Esophagus squamous epithelium (tissue), 5 donors: ENCODE measurements around the gene TTC13. TPM values are rescaled to one million over a fixed set of nuclear protein-coding genes. Genes with fewer than 3 reads are reported as not detected.

Source experiments
- DNase-seq: peaks from one replicate; lab custom pipeline; 2025; lab: John Stamatoyannopoulos, UW
- H3K27ac ChIP-seq, 4 donors: fragments of 200-600 bp; sonication (generic); one replicate each; pipeline ENCODE4 v1.5.1; 2016 to 2019; ENCODE audit warnings: mild to moderate bottlenecking in 1 of 4
- H3K27me3 ChIP-seq, 4 donors: fragments of 200-600 bp; sonication (generic); 1 replicate in 3 of 4; 2 replicates in 1 of 4; pipeline versions ENCODE4 v1.5.1 to v1.6.0; 2017 to 2021; ENCODE audit warnings: antibody characterized with exemption in 1 of 4
- H3K36me3 ChIP-seq, 3 donors: fragments of 200-600 bp; sonication (generic); one replicate each; pipeline ENCODE4 v1.5.1; 2016 to 2019
- H3K4me1 ChIP-seq, 3 donors: fragments of 200-600 bp; sonication (generic); one replicate each; pipeline ENCODE4 v1.5.1; 2017 to 2019
- H3K4me3 ChIP-seq, 4 donors: fragments of 200-600 bp; sonication (generic); 1 replicate in 3 of 4; 2 replicates in 1 of 4; pipeline ENCODE4 v1.5.1; 2016 to 2019; ENCODE audit warnings: mild to moderate bottlenecking in 2 of 4, moderate library complexity in 1 of 4
- H3K9me3 ChIP-seq, 3 donors: fragments of 200-600 bp; sonication (generic); one replicate each; pipeline ENCODE4 v1.5.1; 2016 to 2019
- CTCF ChIP-seq, 6 experiments: fragments of 450-650 bp in 4 of 6; fragments of 200-600 bp in 2 of 6; sonication (generic) in 2 of 6; IDR thresholded peaks; one replicate each; pipeline ENCODE4 v1.5.1; 2016 to 2019; ENCODE audit warnings: antibody characterized with exemption in 6 of 6, mild to moderate bottlenecking in 4 of 6, moderate library complexity in 4 of 6
- POLR2A ChIP-seq, 4 donors: fragments of 450-650 bp; IDR thresholded peaks; one replicate each; pipeline ENCODE4 v1.6.1; 2017; ENCODE audit warnings: antibody characterized with exemption in 4 of 4, mild to moderate bottlenecking in 4 of 4, moderate library complexity in 3 of 4
- WGBS, 2 donors: methylation state at CpG; one replicate each; pipeline ENCODE4 v1.1.5; 2018; 5-methylcytosine and 5-hydroxymethylcytosine counted together
- intact Hi-C: fragments of 100-400 bp; cut with DNase I; formaldehyde crosslinking; loops from one replicate; pipeline ENCODE4 v1.15.0; 2022
- total RNA-seq, 4 donors: library from RNA; depleted of rRNA; stranded (reverse); fragments of >200 nt; gene quantifications; one replicate each; pipeline ENCODE4 v1.1.0, GENCODE V29; 2016
- donor health status: DM: yes; HTN: yes; CAD: no.

Gene TTC13
- total RNA-seq, 4 donors from 2014 or later: 7.7 to 18.0 (median 11.3) TPM

GRCh38 chr1:230983811-230984210 lies 5.2 kb upstream of the TTC13 start:
- no peaks in the 10 kb centered on the region for H3K9me3 ChIP-seq
- no peak overlapping the region for H3K4me3 ChIP-seq
- WGBS, 2 donors: 89 to 92% methylated on average over 5 of the region's 5 CpGs
- H3K4me1 ChIP-seq: peaks cover 0 to 12% (median 5%) of the 10 kb centered on the region in 3 donors
- TF ChIP-seq CTCF (IDR thresholded peaks at IDR 0.05) (no peak), POLR2A (IDR thresholded peaks at IDR 0.05) (no peak)
- no peak overlapping the region for H3K27ac ChIP-seq
- H3K27me3 ChIP-seq: no peaks in the 10 kb centered on the region
- no peak for DNase-seq
- H3K36me3 ChIP-seq: peaks cover 0 to 31% (median 0%) of the 10 kb centered on the region in 3 donors
- intact Hi-C loops: no loop called here

- no peaks in the 10 kb centered on the region for H3K9me3 ChIP-seq
- intact Hi-C loops: no loop called here
- H3K27me3 ChIP-seq: no peaks in the 10 kb centered on the region
- peaks cover 0 to 31% (median 0%) of the 10 kb centered on the region in 3 donors for H3K36me3 ChIP-seq
- H3K27ac ChIP-seq: no peak overlapping the region
- TF ChIP-seq CTCF (IDR thresholded peaks at IDR 0.05) (no peak), POLR2A (IDR thresholded peaks at IDR 0.05) (no peak)
- 54 to 70% methylated on average over 4 of the region's 4 CpGs for WGBS, 2 donors
- peaks cover 0 to 16% (median 8%) of the 10 kb centered on the region in 3 donors for H3K4me1 ChIP-seq
- H3K4me3 ChIP-seq: no peak overlapping the region
- no peak for DNase-seq
Measured at GRCh38 chr1:230982696-230983095, 4.0 kb upstream of the TTC13 start.

GRCh38 chr1:230979952-230980351 lies 1.3 kb upstream of the TTC13 start:
- Histone ChIP-seq H3K4me3 (peak overlapping the region; percentile 61 to 96 (median 78)), H3K9me3 (no peaks in the 10 kb centered on the region), H3K4me1 (peaks cover 0 to 28% (median 13%) of the 10 kb centered on the region in 3 donors), H3K36me3 (peaks cover 0 to 19% (median 0%) of the 10 kb centered on the region in 3 donors), H3K27me3 (no peaks in the 10 kb centered on the region), H3K27ac (peak overlapping the region in 1 of 4 donors; percentile 77)
- no peak for DNase-seq
- no peak for TF ChIP-seq CTCF (IDR thresholded peaks at IDR 0.05)
- no peak for TF ChIP-seq POLR2A (IDR thresholded peaks at IDR 0.05)
- 39 to 42% methylated on average over 4 of the region's 4 CpGs for WGBS, 2 donors
- intact Hi-C loops: no loop called here

- DNase-seq: no peak
- peak overlapping the region; percentile 68 to 84 (median 80) for H3K27ac ChIP-seq
- peaks cover 0 to 19% (median 0%) of the 10 kb centered on the region in 3 donors for H3K36me3 ChIP-seq
- H3K4me3 ChIP-seq: peak overlapping the region; percentile 61 to 96 (median 78)
- 3 to 4% methylated on average over 12 of the region's 12 CpGs for WGBS, 2 donors
- H3K27me3 ChIP-seq: no peaks in the 10 kb centered on the region
- intact Hi-C loops: no loop called here
- peaks cover 0 to 28% (median 13%) of the 10 kb centered on the region in 3 donors for H3K4me1 ChIP-seq
- H3K9me3 ChIP-seq: no peaks in the 10 kb centered on the region
- TF ChIP-seq CTCF (IDR thresholded peaks at IDR 0.05) (no peak), POLR2A (IDR thresholded peaks at IDR 0.05) (no peak)
Measured at GRCh38 chr1:230979389-230979716, 692 bp upstream of the TTC13 start.

- H3K4me3 ChIP-seq: peak overlapping the region; percentile 61 to 96 (median 78)
- intact Hi-C loops: no loop called here
Measured at GRCh38 chr1:230977761-230978490, 735 bp downstream of the TTC13 start.

More at GRCh38 chr1:230977761-230978490, 735 bp downstream of the TTC13 start:
- Histone ChIP-seq H3K36me3 (peaks cover 0 to 19% (median 0%) of the 10 kb centered on the region in 3 donors), H3K4me1 (peaks cover 0 to 34% (median 13%) of the 10 kb centered on the region in 3 donors), H3K9me3 (no peaks in the 10 kb centered on the region), H3K27ac (peak overlapping the region; percentile 48 to 84 (median 80)), H3K27me3 (no peaks in the 10 kb centered on the region)
- DNase-seq: no peak
- no peak for TF ChIP-seq POLR2A (IDR thresholded peaks at IDR 0.05)
- no peak for TF ChIP-seq CTCF (IDR thresholded peaks at IDR 0.05)
- 1 to 2% methylated on average over 16 to 20 of the region's 52 CpGs for WGBS, 2 donors
